Stomach (tissue), 9 donors: ENCODE data around the gene GTPBP10. TPM values are rescaled to one million over a fixed set of nuclear protein-coding genes. Genes with fewer than 3 reads are reported as not detected.
"Not testable (repeated sequence)": the region's sequence is repeated elsewhere in the genome, so short reads cannot be mapped to it uniquely, and the experiment has no call there.

ENCODE experiments used
- DNase-seq, 2 donors: peaks; one replicate each; pipeline versions ENCODE4 v3.0.0 to v3.0.0-alpha.2; 2013 to 2019
- H3K27ac ChIP-seq, 5 donors: fragments of 200-600 bp in 4 of 5; sonication (generic) in 4 of 5; one replicate each; pipeline ENCODE4 v1.5.1; 2013 to 2019; ENCODE audit warnings: mild to moderate bottlenecking in 1 of 5, moderate library complexity in 1 of 5
- H3K27me3 ChIP-seq, 3 donors: fragments of 200-600 bp; sonication (generic); one replicate each; pipeline ENCODE4 v1.5.1; 2017 to 2019; ENCODE audit warnings: mixed run types in 1 of 3
- H3K36me3 ChIP-seq, 4 donors: fragments of 200-600 bp; sonication (generic); 1 replicate in 3 of 4; 2 replicates in 1 of 4; pipeline ENCODE4 v1.5.1; 2016 to 2019
- H3K4me1 ChIP-seq, 4 donors: fragments of 200-600 bp; sonication (generic); one replicate each; pipeline ENCODE4 v1.5.1; 2016 to 2019
- H3K4me3 ChIP-seq, 4 donors: fragments of 200-600 bp; sonication (generic) in 3 of 4; one replicate each; pipeline ENCODE4 v1.5.1; 2016 to 2019; ENCODE audit warnings: mild to moderate bottlenecking in 1 of 4
- H3K9me3 ChIP-seq, 4 donors: fragments of 200-600 bp; sonication (generic); one replicate each; pipeline ENCODE4 v1.5.1; 2016 to 2019
- EP300 ChIP-seq: sonication (generic); formaldehyde crosslinking; IDR thresholded peaks from one replicate; pipeline ENCODE4 v1.6.1; 2017; ENCODE audit warnings: antibody characterized with exemption
- POLR2A ChIP-seq, 4 donors: fragments of 450-650 bp; IDR thresholded peaks; one replicate each; pipeline ENCODE4 v1.6.1; 2016; ENCODE audit warnings: antibody characterized with exemption in 4 of 4, control low read depth in 2 of 4, mild to moderate bottlenecking in 1 of 4, moderate library complexity in 1 of 4
- POLR2AphosphoS5 ChIP-seq, 3 donors: sonication (generic); formaldehyde crosslinking; IDR thresholded peaks; one replicate each; pipeline ENCODE4 v1.6.1; 2016; ENCODE audit warnings: antibody characterized with exemption in 3 of 3
- WGBS, 5 donors: extraction: QIAGEN DNeasy Blood & Tissue Kit in 3 of 5; methylation state at CpG; one replicate each; pipeline versions ENCODE4 v1.1.5 to v1.1.7; 2013 to 2018; 5-methylcytosine and 5-hydroxymethylcytosine counted together
- intact Hi-C: fragments of 100-400 bp; cut with DNase I; formaldehyde crosslinking; loops from one replicate; pipeline ENCODE4 v1.15.1; 2023; ENCODE audit warnings: low total_unique reads
- polyA plus RNA-seq, 3 donors: library from polyadenylated mRNA; stranded (reverse); fragments of 200-250 nt; gene quantifications; one replicate each; pipeline ENCODE4 v1.2.3, GENCODE V29; 2013
- total RNA-seq, 5 donors: library from RNA; depleted of rRNA; stranded (reverse); fragments of >200 nt; gene quantifications; one replicate each; pipeline versions ENCODE4 v1.1.0 to v1.2.3, GENCODE V29; 2014 to 2016
- TF ChIP-seq, protein P1 (sequence below), 7 experiments: fragments of 450-650 bp in 4 of 7; fragments of 200-600 bp in 3 of 7; sonication (generic) in 3 of 7; IDR thresholded peaks; one replicate each; pipeline ENCODE4 v1.5.1; 2016 to 2019; ENCODE audit warnings: antibody characterized with exemption in 7 of 7, control low read depth in 2 of 7, mild to moderate bottlenecking in 1 of 7
- donor health status: healthy with polysubstance abuse.
- donor health status: Bipolar disorder and iron deficiency.
- donor health status: healthy.

The GTPBP10 gene
- total and polyA plus RNA-seq, 8 donors = 0.58 to 73.0 (median 9.1) TPM

DNA sequence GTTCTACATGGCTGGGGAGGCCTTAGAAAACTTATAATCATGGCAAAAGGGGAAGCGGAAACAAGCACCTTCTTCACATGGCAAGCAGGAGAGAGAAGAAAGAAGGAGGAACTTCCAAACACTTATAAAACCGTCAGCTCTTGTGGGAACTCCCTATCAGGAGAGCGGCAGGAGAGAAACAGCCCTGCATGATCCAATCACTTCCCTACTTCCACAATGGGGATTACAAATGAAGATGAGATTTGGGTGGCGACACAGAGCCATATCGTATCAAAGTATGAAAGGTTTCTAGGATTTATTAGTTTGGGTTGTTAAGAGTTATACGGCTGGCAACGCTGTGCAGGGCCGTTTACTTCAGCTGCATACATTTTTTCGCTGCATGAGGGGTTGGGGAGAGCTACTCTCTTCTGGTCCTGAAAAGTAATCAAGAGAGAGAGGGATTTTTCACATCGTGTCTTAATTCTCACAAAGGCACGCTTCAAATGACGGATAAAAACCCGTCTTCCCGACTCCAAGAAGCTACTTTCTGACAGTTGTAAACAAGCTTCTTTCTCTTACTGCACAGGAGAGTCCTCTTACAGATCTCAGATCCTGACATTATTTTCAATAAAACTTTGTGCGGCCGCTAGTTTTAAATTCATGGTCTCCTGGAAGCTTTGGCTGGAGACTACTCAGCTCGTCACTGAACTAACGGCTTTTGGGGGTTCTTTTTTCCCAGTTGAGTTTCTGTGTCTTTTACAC lies 751 bp upstream of the GTPBP10 start:
- no peaks in the 10 kb centered on the region for H3K27me3 ChIP-seq
- 7 to 9% (median 8%) methylated on average over 18 of the region's 18 CpGs for WGBS, 5 donors
- intact Hi-C loops = no loop called here
- no peaks in the 10 kb centered on the region for H3K9me3 ChIP-seq
- TF ChIP-seq EP300 (no peak), POLR2AphosphoS5 (IDR thresholded peaks at IDR 0.05) (no peak), POLR2A (IDR thresholded peaks at IDR 0.05) (no peak)
- TF ChIP-seq, protein P1, sequence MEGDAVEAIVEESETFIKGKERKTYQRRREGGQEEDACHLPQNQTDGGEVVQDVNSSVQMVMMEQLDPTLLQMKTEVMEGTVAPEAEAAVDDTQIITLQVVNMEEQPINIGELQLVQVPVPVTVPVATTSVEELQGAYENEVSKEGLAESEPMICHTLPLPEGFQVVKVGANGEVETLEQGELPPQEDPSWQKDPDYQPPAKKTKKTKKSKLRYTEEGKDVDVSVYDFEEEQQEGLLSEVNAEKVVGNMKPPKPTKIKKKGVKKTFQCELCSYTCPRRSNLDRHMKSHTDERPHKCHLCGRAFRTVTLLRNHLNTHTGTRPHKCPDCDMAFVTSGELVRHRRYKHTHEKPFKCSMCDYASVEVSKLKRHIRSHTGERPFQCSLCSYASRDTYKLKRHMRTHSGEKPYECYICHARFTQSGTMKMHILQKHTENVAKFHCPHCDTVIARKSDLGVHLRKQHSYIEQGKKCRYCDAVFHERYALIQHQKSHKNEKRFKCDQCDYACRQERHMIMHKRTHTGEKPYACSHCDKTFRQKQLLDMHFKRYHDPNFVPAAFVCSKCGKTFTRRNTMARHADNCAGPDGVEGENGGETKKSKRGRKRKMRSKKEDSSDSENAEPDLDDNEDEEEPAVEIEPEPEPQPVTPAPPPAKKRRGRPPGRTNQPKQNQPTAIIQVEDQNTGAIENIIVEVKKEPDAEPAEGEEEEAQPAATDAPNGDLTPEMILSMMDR (IDR thresholded peaks at IDR 0.05) = no peak
- peak overlapping the region; percentile 83 to 96 (median 90) for H3K27ac ChIP-seq
- H3K4me1 ChIP-seq = peaks cover 12 to 35% (median 27%) of the 10 kb centered on the region in 4 donors
- peak overlapping the region; percentile 64 to 78 (median 68) for H3K4me3 ChIP-seq
- peak in 1 of 2 donors; percentile 58 for DNase-seq
- no peaks in the 10 kb centered on the region for H3K36me3 ChIP-seq

DNA sequence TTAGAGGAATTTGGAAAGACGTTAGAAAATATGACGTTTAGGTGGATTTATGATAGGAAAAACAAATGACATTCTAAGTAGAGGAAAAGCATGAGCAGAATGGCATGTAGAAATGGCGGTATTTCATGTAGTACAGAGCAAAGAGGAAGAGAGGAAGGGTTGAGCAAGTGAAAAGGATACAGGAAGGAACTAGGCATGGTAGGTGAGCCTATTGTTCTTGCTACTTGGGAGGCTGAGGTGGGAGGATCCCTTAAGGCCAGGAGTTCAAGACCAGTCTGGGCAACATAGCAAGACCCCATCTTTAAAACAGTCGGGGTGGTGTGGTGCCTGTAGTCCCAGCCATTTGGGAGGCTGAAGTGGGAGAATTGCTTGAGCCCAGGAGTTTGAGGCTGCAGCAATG lies 1.2 kb downstream of the GTPBP10 start:
- Histone ChIP-seq H3K9me3 (no peaks in the 10 kb centered on the region), H3K4me3 (peak overlapping the region in 3 of 4 donors; percentile 64 to 78 (median 71)), H3K27me3 (no peaks in the 10 kb centered on the region), H3K27ac (no peak overlapping the region), H3K4me1 (peaks cover 12 to 35% (median 27%) of the 10 kb centered on the region in 4 donors), H3K36me3 (no peaks in the 10 kb centered on the region)
- intact Hi-C loops = no loop called here
- TF ChIP-seq POLR2AphosphoS5 (IDR thresholded peaks at IDR 0.05) (no peak), EP300 (no peak), POLR2A (IDR thresholded peaks at IDR 0.05) (no peak)
- TF ChIP-seq, protein P1 (IDR thresholded peaks at IDR 0.05) = no peak
- WGBS, 5 donors = 56 to 68% (median 61%) methylated on average over 4 of the region's 4 CpGs
- no peak for DNase-seq

DNA sequence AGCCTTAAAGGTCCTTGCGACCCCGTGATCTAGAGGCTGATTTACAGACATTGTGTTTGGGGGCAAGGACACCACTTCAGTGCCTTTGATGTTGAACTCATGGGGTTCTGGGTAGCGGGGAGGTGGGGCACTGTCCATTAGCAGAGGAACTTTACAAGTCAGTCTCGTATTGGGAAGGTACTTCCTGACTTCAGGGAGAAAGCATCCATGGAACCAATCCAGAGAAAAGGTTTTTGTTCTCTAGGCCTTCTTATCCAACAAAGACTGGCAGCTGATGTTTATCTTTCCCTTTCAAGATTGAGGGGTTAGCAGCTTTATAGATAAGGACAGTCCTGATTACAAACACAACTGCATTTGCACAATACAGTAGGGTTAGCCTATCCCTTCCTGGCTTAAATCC lies 2.8 kb downstream of the GTPBP10 start:
- 60 to 76% (median 73%) methylated on average over 4 of the region's 4 CpGs for WGBS, 5 donors
- H3K27ac ChIP-seq = no peak overlapping the region
- H3K36me3 ChIP-seq = peaks cover 0 to 11% (median 7%) of the 10 kb centered on the region in 4 donors
- TF ChIP-seq, protein P1 (IDR thresholded peaks at IDR 0.05) = no peak
- no peak for TF ChIP-seq POLR2AphosphoS5 (IDR thresholded peaks at IDR 0.05)
- TF ChIP-seq EP300 = no peak
- no peak for TF ChIP-seq POLR2A (IDR thresholded peaks at IDR 0.05)
- no peak for DNase-seq
- peaks cover 12 to 35% (median 27%) of the 10 kb centered on the region in 4 donors for H3K4me1 ChIP-seq
- H3K27me3 ChIP-seq = no peaks in the 10 kb centered on the region
- H3K4me3 ChIP-seq = no peak overlapping the region
- intact Hi-C loops = no loop called here
- no peaks in the 10 kb centered on the region for H3K9me3 ChIP-seq

DNA sequence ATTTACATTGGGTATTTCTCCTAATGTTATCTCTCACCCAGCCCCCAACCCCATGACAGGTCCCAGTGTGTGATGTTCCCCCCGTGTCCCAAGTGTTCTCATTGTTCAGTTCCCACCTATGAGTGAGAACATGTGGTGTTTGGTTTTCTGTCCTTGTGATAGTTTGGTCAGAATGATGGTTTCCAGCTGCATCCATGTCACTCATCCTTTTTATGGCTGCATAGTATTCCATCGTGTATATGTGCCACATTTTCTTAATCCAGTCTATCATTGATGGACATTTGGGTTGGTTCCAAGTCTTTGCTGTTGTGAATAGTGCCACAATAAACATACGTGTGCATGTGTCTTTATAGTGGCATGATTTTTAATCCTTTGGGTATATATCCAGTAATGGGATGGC lies 3.5 kb downstream of the GTPBP10 start:
- H3K4me3 ChIP-seq, H3K27me3 ChIP-seq, H3K9me3 ChIP-seq, DNase-seq, intact Hi-C loops, H3K27ac ChIP-seq: not testable (repeated sequence)
- Histone ChIP-seq H3K4me1 (peaks cover 12 to 34% (median 27%) of the 10 kb centered on the region in 4 donors), H3K36me3 (peaks cover 0 to 16% (median 14%) of the 10 kb centered on the region in 4 donors)
- 86 to 95% (median 92%) methylated on average over 3 of the region's 3 CpGs for WGBS, 5 donors

DNA sequence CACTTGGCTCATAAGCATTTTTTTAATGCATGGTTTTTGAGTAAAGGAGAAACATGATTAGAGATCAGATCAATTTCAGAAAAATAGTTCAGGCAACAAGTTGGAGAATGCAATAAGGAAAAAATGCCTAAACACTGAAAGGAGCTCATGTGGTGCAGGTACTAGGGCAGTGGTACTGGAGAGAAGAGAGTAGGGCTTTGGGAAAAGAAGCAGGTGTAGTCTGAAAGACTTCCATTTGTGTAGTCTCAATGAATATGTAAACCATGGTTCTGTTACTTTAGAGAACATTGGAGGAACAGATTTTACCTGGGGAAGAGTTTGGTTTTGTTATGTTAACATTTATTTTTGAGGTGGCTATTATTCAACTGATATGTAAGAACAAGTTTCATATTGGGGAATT lies 5.5 kb downstream of the GTPBP10 start:
- peaks cover 0 to 36% (median 33%) of the 10 kb centered on the region in 4 donors for H3K36me3 ChIP-seq
- H3K27ac ChIP-seq = no peak overlapping the region
- intact Hi-C loops = no loop called here
- DNase-seq = no peak
- H3K4me3 ChIP-seq = no peak overlapping the region
- peaks cover 12 to 26% (median 19%) of the 10 kb centered on the region in 4 donors for H3K4me1 ChIP-seq
- H3K9me3 ChIP-seq = no peaks in the 10 kb centered on the region
- no peaks in the 10 kb centered on the region for H3K27me3 ChIP-seq
- TF ChIP-seq POLR2A (IDR thresholded peaks at IDR 0.05) = no peak
- TF ChIP-seq, protein P1 (IDR thresholded peaks at IDR 0.05) = no peak
- TF ChIP-seq EP300 = no peak
- no peak for TF ChIP-seq POLR2AphosphoS5 (IDR thresholded peaks at IDR 0.05)
